Hematopoietic multipotent progenitor cell treated with erythropoietin and hydrocortisone succinate and interleukin-3 and kit ligand, for 4 days (in vitro differentiated cells): ENCODE measurements around the gene ZNF213.

Source experiments
- DNase-seq: peaks from one replicate; pipeline ENCODE4 v3.0.0-alpha.2; 2015

The ZNF213 gene, protein sequence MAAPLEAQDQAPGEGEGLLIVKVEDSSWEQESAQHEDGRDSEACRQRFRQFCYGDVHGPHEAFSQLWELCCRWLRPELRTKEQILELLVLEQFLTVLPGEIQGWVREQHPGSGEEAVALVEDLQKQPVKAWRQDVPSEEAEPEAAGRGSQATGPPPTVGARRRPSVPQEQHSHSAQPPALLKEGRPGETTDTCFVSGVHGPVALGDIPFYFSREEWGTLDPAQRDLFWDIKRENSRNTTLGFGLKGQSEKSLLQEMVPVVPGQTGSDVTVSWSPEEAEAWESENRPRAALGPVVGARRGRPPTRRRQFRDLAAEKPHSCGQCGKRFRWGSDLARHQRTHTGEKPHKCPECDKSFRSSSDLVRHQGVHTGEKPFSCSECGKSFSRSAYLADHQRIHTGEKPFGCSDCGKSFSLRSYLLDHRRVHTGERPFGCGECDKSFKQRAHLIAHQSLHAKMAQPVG

GRCh38 chr16:3134338-3135125, at the start of gene ZNF213:
Gene ZNF213, plus strand, starts transcription at chr16:3135029. Its CDS starts 2,252 bp downstream, at chr16:3137281.
- DNase-seq: peak; percentile 99

GRCh38 chr16:3085868-3086595, 48.8 kb upstream of the ZNF213 start:
- DNase-seq: no peak

DNA sequence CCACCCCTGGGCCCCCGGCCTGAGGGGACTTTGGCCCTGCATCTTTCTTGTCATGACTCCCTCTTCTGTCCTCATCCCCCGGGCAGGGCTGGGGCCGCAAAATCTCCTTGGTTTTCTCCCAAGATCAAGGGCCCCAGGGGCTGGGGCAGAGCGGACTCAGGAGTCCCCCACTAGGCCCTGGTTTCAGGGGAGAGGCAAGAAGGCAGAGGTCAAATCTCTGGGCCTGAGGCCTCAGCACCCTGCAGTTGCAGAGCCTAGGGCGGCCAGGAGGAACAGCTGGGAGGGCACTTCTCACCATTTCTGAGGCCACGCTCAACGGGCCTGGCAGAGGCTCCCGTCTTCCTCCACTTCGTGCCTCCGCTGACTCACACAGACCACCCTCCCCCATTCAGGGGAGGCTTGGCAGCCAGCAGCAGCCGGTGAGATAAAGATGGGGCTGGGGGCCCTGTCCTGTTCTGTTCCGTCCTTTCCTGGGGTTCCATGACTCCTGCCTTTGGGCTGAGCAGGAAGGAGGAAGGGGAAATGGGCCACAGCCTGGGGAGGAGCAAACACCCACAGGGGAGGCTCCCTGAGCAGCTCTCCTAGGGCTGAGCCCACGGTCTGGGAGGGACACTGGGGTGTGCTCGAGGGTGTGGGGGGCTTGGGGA, 48.1 kb upstream of the ZNF213 start:
- DNase-seq: peak; percentile 71

GRCh38 chr16:3087243-3088235, 47.3 kb upstream of the ZNF213 start:
- DNase-seq: peak; percentile 53

- DNase-seq: no peak
Observed at GRCh38 chr16:3088450-3088849, 46.4 kb upstream of the ZNF213 start.

GRCh38 chr16:3088925-3089716, 45.7 kb upstream of the ZNF213 start:
- no peak for DNase-seq

DNA sequence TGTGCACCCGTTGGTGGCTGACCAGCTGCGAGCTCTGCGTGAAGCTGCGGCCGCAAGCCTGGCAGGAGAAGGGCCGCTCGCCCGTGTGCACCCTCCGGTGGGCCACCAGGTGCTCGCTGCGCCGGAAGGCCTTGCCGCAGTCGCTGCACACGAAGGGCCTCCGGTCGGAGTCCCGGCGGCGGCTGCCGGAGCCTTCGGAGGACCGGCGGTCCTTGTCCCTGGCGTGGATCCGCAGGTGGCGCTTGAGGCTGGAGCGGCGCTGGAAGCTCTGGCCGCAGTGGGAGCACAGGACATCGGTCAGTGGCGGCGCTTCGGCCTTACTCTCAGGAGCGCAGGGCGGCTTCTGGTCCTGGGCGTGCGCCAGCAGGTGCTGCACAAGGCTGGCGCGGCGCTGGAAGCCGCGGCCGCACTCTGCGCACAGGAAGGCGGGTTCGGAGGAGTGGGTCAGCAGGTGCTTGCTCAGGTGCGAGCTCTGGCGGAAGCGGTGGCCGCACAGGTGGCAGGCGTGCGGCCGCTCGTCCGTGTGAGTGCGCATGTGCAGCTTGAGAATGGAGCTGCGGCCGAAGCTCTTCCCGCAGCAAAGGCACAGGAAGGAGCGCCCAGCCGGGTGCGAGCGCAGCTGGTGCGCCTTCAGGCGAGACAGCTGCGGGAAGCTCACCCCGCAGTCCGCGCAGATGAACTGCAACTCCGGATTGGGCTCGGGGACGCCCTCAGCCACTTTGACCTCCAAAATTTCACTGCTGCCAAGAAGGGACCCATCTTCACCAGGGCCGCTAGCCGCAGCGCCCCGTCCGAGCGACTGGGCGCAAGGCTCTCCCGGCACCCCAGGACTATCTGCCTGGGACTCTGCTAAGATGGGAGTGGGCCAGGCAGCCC, 44.9 kb upstream of the ZNF213 start:
- DNase-seq: no peak

DNA sequence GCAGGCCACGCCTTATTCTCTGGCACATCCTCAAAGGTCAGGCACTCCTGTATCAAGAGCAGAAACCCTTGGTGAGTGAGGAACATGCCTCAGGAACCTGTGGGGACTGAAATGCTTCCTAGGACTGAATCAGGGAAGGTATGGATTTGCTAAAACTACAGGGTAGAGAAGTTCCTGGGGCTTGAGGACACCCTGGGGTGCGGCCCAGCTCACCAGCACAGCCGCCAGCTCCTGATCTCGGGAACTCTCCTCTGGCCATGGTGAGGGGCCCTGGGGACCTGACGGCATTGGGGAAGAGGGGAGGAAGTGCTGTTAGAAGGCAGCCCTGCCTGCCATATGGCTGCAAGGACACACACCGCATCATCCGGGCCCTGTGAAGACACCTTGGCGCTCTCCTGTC, 43.3 kb upstream of the ZNF213 start:
- DNase-seq: no peak

- DNase-seq: no peak
Observed at GRCh38 chr16:3092501-3092941, 42.3 kb upstream of the ZNF213 start.

DNA sequence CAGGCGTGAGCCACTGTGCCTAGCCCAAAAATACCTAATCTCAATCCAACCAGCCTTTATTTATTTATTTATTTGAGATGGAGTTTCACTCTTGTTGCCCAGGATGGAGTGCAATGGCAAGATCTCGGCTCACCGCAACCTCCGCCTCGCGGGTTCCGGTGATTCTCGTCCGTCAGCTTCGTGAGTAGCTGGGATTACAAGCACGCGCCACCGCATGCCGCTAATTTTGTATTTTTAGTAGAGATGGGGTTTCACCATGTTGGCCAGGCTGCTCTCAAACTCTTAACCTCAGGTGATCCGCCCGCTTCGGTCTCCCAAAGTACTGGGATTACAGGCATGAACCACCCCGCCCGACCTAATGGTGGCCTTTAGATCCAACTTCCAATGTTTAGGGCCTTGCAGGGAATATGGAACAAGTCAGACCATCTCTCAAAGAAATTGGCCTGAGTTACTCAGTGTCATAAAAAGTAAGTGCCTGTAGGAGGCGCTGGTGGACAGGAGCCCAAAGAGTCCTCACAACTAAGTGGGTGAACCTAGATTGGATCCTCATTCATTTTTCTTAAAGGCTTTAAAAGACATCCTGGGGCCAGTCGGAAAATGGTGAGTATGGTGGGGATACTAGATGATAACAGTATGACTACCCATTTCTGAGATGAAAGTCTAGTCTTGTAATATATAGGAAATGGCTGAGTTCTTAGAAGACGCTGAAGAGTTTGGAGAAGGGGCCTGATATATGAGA, 40.4 kb upstream of the ZNF213 start:
- peak; percentile 80 for DNase-seq

DNA sequence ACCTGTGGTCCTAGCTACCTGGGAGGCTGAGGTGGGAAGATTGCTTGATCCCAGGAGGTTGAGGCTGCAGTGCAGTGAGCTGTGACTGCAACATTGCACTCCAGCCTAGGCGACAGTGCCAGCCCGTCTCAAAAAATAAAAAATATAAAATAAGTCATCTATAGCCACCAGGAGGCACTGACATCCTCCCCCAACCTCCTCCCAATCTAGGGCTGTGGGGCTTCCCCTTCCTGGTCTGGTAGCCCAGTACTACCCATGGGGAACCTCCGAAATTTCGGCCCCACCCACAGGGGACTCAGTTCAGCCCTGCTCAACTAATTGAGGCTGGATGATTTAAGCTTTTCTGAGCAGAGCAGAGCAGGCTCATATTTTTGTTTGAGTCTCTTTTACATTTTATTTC, 39.0 kb upstream of the ZNF213 start:
- peak; percentile 91 for DNase-seq

DNA sequence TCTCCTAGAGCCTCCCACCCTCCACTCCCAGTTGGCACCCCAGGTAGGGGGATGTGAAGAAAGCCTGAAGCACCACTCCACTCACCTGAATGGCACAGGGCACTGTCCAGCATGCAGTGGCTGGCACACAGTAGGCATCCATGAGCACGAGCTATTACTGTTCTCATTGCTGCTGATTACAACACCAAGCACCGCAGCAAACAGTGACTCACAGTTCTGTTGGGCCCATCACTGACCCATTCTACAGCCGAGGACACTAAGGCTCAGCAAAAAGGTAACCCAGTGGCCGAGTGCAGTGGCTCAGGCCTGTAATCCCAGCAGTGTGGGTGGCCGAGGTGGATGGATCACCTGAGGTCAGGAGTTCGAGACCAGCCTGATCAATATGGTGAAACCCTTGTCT, 38.5 kb upstream of the ZNF213 start:
- DNase-seq: no peak

- DNase-seq: no peak
Observed at GRCh38 chr16:3097266-3097665, 37.6 kb upstream of the ZNF213 start.

DNA sequence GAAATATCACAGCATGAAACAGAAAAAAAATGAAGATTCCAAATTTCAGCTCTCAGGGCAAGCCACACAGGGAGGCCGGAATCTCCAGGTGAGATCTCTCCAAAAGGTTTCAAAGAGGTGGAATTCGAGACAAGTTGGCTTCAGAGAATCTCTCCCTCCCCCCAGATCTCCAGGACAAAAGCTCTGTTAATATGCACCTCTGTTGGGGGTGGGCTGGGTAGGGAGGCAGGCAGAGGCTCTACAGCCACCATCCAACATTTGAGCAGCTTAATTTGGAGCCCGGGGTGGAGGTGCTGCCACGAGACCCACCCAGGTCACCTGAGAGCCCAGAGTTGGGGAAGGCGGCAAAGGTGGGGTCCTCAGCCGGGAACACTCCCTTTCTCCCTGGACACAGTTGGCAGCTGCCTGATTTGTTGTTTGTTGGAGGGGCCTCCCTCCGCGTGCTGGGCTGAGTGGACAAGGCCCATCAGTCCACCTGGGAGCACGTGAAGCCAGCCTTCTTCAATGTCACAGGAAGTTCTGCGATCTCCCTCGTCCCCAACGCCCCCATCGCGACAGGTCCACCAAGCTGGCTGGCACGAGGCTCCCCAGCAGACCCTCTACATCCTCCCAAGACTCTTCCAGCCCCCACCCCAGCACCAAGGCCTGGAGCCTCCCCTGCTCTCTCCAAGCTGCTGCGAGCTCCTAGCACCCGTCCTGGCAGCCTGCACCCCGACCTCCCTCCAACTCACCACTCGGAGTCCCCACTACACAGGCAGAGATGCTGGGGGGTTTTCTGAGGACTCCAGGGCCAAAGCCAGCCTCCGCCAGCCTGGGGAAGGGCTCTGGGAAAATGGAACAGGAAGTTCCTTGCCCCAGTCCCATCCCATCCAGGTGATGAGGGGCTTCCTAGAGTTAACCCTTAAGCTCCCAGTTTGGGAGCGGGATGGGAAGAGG, 36.1 kb upstream of the ZNF213 start, which contains the start of gene ZSCAN10:
TSS of gene ZSCAN10 (minus strand) at position 836 of the 936 bp plus-strand sequence. CDS start 6,357 bp downstream, outside the sequence.
- no peak for DNase-seq

DNA sequence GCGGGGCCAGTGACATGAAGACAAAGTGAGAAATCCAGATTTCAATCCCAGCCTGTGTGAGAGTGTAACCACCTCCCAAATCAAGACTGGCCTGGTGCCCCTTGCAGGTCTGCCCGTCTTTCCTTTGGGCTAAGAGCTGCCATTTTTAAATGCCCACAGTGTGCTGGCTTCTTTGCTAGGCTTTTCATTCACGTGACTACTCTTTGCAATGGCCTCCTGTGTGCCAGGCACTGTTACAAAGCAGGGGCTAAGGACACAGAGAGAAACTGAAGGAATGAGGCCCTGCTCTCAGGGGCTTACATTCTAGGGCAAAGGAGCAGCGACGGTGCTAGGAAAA, 35.5 kb upstream of the ZNF213 start:
- no peak for DNase-seq

DNA sequence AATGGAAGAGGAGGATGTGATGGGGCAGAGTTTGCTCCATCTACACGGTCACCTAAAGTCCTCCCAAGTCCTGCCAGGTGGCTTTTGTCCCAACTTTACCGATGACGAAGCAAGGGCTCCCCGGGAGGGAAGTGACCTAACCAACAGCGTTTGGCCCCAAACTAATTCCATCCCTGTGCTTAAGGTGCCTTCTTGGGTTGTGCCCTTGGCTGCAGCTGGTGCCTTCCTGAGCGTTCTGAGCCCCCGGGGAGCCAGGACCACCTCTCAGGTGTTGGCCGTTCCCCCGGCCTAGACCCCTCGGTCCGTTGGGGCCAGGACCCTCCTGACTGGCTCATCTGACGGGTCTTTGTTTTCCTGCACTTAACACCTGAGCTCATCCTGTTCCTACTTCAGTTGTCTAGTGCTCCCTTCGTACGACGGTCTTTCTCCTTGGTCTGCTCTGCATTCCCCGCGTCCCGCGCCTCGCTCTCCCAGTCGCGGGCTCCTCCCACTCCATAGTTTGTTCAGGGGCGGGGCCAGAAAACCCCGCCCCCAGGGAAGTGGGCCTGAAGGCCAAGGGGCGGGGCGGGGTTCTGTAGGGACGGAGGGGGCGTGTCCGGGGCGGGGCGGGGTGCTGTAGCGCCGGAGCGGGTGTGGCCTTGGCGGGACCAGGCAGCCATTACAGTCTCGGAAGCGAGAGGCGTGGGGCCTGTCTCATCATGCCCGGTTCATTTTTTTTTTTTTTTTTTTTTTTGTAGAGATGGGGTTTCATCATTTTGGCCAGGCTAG, 34.9 kb upstream of the ZNF213 start:
- DNase-seq: peak; percentile 99
